ENCODE measurements around the gene DDR1. TPM values are rescaled to one million over a fixed set of nuclear protein-coding genes. Genes with fewer than 3 reads are reported as not detected.
A peak's percentile ranks its signal among the peaks of the same experiment; 100 is the strongest.

Gene DDR1
- total RNA-seq, 2 experiments from 2014 or later = 6.3 to 7.4 TPM

- peak; percentile 46 for DNase-seq
- Mint-ChIP-seq H3K27ac (peak overlapping the region; percentile 21), H3K4me3 (peak overlapping the region; percentile 73)
These were observed 482 bp downstream of the DDR1 start for GRCh38 chr6:30884521-30885480.

GRCh38 chr6:30885481-30885998 is 1.2 kb downstream of the DDR1 start:
- peak overlapping the region; percentile 73 for H3K4me3 Mint-ChIP-seq
- ATAC-seq = no peak
- no peak for DNase-seq
- no peaks in the 10 kb centered on the region for H3K9me3 Mint-ChIP-seq (ENCODE audit: insufficient read depth)
- H3K27me3 Mint-ChIP-seq (ENCODE audit: low read depth) = peaks cover 10% of the 10 kb centered on the region
- H3K4me1 Mint-ChIP-seq (ENCODE audit: low read depth) = peaks cover 31% of the 10 kb centered on the region
- H3K27ac Mint-ChIP-seq = no peak overlapping the region
- ChIA-PET CTCF (interaction anchor here (0.8 to 3.1 kb wide), 4 partner anchors 28 to 202 kb away, joined by 5 to 21 read pairs (median 6); partner anchors contain the start of gene VARS2), POLR2A (interaction anchor here (0.6 kb wide), 1 partner anchor 45 kb away, joined by 3 read pairs; no protein-coding TSS in a partner anchor)
- H3K36me3 Mint-ChIP-seq (ENCODE audit: low read depth) = no peaks in the 10 kb centered on the region

More at GRCh38 chr6:30884521-30885480, 482 bp downstream of the DDR1 start:
- Mint-ChIP-seq H3K27me3 (ENCODE audit: low read depth) (peaks cover 10% of the 10 kb centered on the region), H3K36me3 (ENCODE audit: low read depth) (no peaks in the 10 kb centered on the region), H3K9me3 (ENCODE audit: insufficient read depth) (no peaks in the 10 kb centered on the region), H3K4me1 (ENCODE audit: low read depth) (peaks cover 31% of the 10 kb centered on the region)
- peak; percentile 62 for ATAC-seq
- CTCF ChIA-PET = interaction anchor here (0.8 to 3.1 kb wide), 7 partner anchors 29 to 431 kb away, joined by 3 to 21 read pairs (median 6); partner anchors contain the start of gene VARS2
- POLR2A ChIA-PET = interaction anchor here (0.6 to 0.7 kb wide), 2 partner anchors 44 to 71 kb away, joined by 3 read pairs; no protein-coding TSS in a partner anchor

GRCh38 chr6:30885999-30886896 is 1.9 kb downstream of the DDR1 start:
- Mint-ChIP-seq H3K4me3 (peak overlapping the region; percentile 73), H3K36me3 (ENCODE audit: low read depth) (no peaks in the 10 kb centered on the region), H3K27me3 (ENCODE audit: low read depth) (peaks cover 10% of the 10 kb centered on the region), H3K9me3 (ENCODE audit: insufficient read depth) (no peaks in the 10 kb centered on the region), H3K27ac (no peak overlapping the region), H3K4me1 (ENCODE audit: low read depth) (peaks cover 31% of the 10 kb centered on the region)
- ATAC-seq (no peak), DNase-seq (no peak)
- POLR2A ChIA-PET = no interaction called here
- CTCF ChIA-PET = interaction anchor here (1.0 to 1.5 kb wide), 2 partner anchors 28 to 129 kb away, joined by 3 to 5 read pairs; partner anchors contain the start of gene VARS2

GRCh38 chr6:30886897-30887255 is 2.6 kb downstream of the DDR1 start:
- peaks cover 7% of the 10 kb centered on the region for H3K27me3 Mint-ChIP-seq (ENCODE audit: low read depth)
- peaks cover 31% of the 10 kb centered on the region for H3K4me1 Mint-ChIP-seq (ENCODE audit: low read depth)
- H3K4me3 Mint-ChIP-seq = no peak overlapping the region
- no peak overlapping the region for H3K27ac Mint-ChIP-seq
- ChIA-PET CTCF (interaction anchor here (1.0 to 1.9 kb wide), 2 partner anchors 129 to 200 kb away, joined by 3 to 4 read pairs; no protein-coding TSS in a partner anchor), POLR2A (no interaction called here)
- no peak for ATAC-seq
- H3K36me3 Mint-ChIP-seq (ENCODE audit: low read depth) = no peaks in the 10 kb centered on the region
- DNase-seq = no peak
- no peaks in the 10 kb centered on the region for H3K9me3 Mint-ChIP-seq (ENCODE audit: insufficient read depth)

- POLR2A ChIA-PET = interaction anchor here (1.0 kb wide), 1 partner anchor 58 kb away, joined by 3 read pairs; no protein-coding TSS in a partner anchor
- Mint-ChIP-seq H3K4me1 (ENCODE audit: low read depth) (peaks cover 28% of the 10 kb centered on the region), H3K27ac (no peak overlapping the region), H3K27me3 (ENCODE audit: low read depth) (peaks cover 2% of the 10 kb centered on the region), H3K36me3 (ENCODE audit: low read depth) (no peaks in the 10 kb centered on the region), H3K9me3 (ENCODE audit: insufficient read depth) (no peaks in the 10 kb centered on the region), H3K4me3 (no peak overlapping the region)
- DNase-seq = no peak
- no peak for ATAC-seq
- CTCF ChIA-PET = interaction anchor here (0.7 to 2.9 kb wide), 3 partner anchors 11 to 199 kb away, joined by 3 to 12 read pairs (median 4); no protein-coding TSS in a partner anchor
These were observed 3.8 kb downstream of the DDR1 start for GRCh38 chr6:30887901-30888815.

GRCh38 chr6:30888816-30889495 is 4.6 kb downstream of the DDR1 start:
- ATAC-seq = no peak
- Mint-ChIP-seq H3K27me3 (ENCODE audit: low read depth) (no peaks in the 10 kb centered on the region), H3K4me3 (no peak overlapping the region), H3K27ac (no peak overlapping the region), H3K9me3 (ENCODE audit: insufficient read depth) (no peaks in the 10 kb centered on the region), H3K4me1 (ENCODE audit: low read depth) (peaks cover 20% of the 10 kb centered on the region), H3K36me3 (ENCODE audit: low read depth) (no peaks in the 10 kb centered on the region)
- DNase-seq = no peak
- CTCF ChIA-PET = interaction anchor here (0.7 to 2.9 kb wide), 5 partner anchors 12 to 198 kb away, joined by 3 to 12 read pairs (median 4); no protein-coding TSS in a partner anchor
- POLR2A ChIA-PET = interaction anchor here (1.0 kb wide), 1 partner anchor 59 kb away, joined by 3 read pairs; no protein-coding TSS in a partner anchor

GRCh38 chr6:30889496-30889885 is 5.2 kb downstream of the DDR1 start:
- Mint-ChIP-seq H3K4me3 (no peak overlapping the region), H3K9me3 (ENCODE audit: insufficient read depth) (no peaks in the 10 kb centered on the region), H3K27ac (no peak overlapping the region), H3K4me1 (ENCODE audit: low read depth) (peaks cover 20% of the 10 kb centered on the region), H3K36me3 (ENCODE audit: low read depth) (no peaks in the 10 kb centered on the region), H3K27me3 (ENCODE audit: low read depth) (no peaks in the 10 kb centered on the region)
- ChIA-PET POLR2A (no interaction called here), CTCF (interaction anchor here (1.1 to 2.9 kb wide), 3 partner anchors 13 to 198 kb away, joined by 4 to 12 read pairs (median 5); no protein-coding TSS in a partner anchor)
- ATAC-seq = no peak
- no peak for DNase-seq

GRCh38 chr6:30889921-30890645 is 5.8 kb downstream of the DDR1 start:
- POLR2A ChIA-PET = no interaction called here
- H3K27ac Mint-ChIP-seq = peak overlapping the region; percentile 50
- no peaks in the 10 kb centered on the region for H3K9me3 Mint-ChIP-seq (ENCODE audit: insufficient read depth)
- CTCF ChIA-PET = interaction anchor here (1.1 to 2.9 kb wide), 3 partner anchors 13 to 197 kb away, joined by 4 to 12 read pairs (median 5); no protein-coding TSS in a partner anchor
- H3K36me3 Mint-ChIP-seq (ENCODE audit: low read depth) = no peaks in the 10 kb centered on the region
- DNase-seq (no peak), ATAC-seq (no peak)
- no peak overlapping the region for H3K4me3 Mint-ChIP-seq
- no peaks in the 10 kb centered on the region for H3K27me3 Mint-ChIP-seq (ENCODE audit: low read depth)
- peaks cover 17% of the 10 kb centered on the region for H3K4me1 Mint-ChIP-seq (ENCODE audit: low read depth)

GRCh38 chr6:30890646-30891449 is 6.5 kb downstream of the DDR1 start:
- POLR2A ChIA-PET = no interaction called here
- CTCF ChIA-PET = interaction anchor here (2.9 kb wide), 1 partner anchor 14 kb away, joined by 12 read pairs; no protein-coding TSS in a partner anchor
- H3K27me3 Mint-ChIP-seq (ENCODE audit: low read depth) = no peaks in the 10 kb centered on the region
- ATAC-seq = no peak
- DNase-seq = no peak
- H3K4me1 Mint-ChIP-seq (ENCODE audit: low read depth) = peaks cover 10% of the 10 kb centered on the region
- H3K9me3 Mint-ChIP-seq (ENCODE audit: insufficient read depth) = no peaks in the 10 kb centered on the region
- no peak overlapping the region for H3K4me3 Mint-ChIP-seq
- no peaks in the 10 kb centered on the region for H3K36me3 Mint-ChIP-seq (ENCODE audit: low read depth)
- H3K27ac Mint-ChIP-seq = peak overlapping the region; percentile 50

All from activated CD8-positive, alpha-beta T cell treated with anti-CD3 and anti-CD28 coated beads, Interleukin-2, amount 10 ng/mL, durations not matched to agents 7 days and 5 days (primary cell).